GM08714 (cell line): ENCODE results near the gene CAMK2N2.
A peak's percentile ranks its signal among the peaks of the same experiment; 100 is the strongest.

Experiments used
- H3K4me3 ChIP-seq: fragments of 200-500 bp; sonication (Bioruptor generic); 2 replicates; pipeline ENCODE4 v1.5.1; 2014; ENCODE audit warnings: mild to moderate bottlenecking, low read length, inconsistent platforms
- ZNF274 ChIP-seq: IDR thresholded peaks from 2 replicates; pipeline ENCODE4 v1.6.1; 2012; ENCODE audit warnings: mild to moderate bottlenecking, low read depth, low read length

The CAMK2N2 gene

GRCh38 chr3:184239708-184240107 lies 21.6 kb downstream of the CAMK2N2 start:
- TF ChIP-seq ZNF274, result no peak
- no peak overlapping the region for H3K4me3 ChIP-seq

DNA sequence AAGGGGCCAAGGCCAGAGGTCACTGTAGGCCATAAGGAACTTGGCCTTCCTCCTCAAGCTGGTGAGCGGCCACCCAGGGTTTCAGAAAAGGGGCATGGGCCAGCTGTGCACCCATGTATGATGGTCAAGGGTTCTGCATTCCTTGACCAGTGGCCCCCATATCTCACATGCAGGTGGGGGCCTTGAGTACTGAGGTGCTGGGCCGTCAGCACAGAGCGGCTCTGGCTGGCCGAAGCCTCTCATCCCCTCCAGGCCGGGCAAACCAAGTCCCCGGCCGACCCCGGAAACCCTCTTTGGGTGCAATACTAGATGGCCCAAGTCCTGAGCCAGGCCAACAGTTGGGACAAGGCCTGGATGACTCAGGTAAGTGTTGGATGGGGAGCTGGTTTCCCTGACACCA lies 22.1 kb downstream of the CAMK2N2 start:
- no peak for TF ChIP-seq ZNF274
- H3K4me3 ChIP-seq, result no peak overlapping the region

- no peak overlapping the region for H3K4me3 ChIP-seq
- no peak for TF ChIP-seq ZNF274
These were observed 23.0 kb downstream of the CAMK2N2 start for GRCh38 chr3:184238246-184238818.

- no peak overlapping the region for H3K4me3 ChIP-seq
- no peak for TF ChIP-seq ZNF274
These were observed 23.5 kb downstream of the CAMK2N2 start for GRCh38 chr3:184237807-184238206.

DNA sequence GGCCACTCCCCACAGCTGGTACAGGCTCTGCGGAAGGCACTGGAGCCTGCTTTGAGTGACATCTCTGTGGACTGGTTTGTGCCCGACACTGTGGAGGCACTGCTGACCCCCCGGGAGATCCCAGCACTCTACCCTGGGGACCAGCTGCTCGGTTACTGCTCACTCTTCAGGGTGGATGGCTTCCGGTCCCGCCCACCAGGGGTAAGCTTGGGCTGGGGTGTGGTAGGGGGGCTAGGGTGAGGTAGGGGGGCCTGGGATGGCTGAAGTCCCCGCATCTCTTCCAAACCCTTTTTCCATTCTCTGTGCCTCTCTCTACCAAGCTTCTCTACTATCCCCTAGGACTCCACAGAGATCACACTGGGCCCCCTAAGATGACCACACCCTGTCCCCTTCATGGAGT lies 24.1 kb downstream of the CAMK2N2 start:
- no peak overlapping the region for H3K4me3 ChIP-seq
- TF ChIP-seq ZNF274, result no peak

DNA sequence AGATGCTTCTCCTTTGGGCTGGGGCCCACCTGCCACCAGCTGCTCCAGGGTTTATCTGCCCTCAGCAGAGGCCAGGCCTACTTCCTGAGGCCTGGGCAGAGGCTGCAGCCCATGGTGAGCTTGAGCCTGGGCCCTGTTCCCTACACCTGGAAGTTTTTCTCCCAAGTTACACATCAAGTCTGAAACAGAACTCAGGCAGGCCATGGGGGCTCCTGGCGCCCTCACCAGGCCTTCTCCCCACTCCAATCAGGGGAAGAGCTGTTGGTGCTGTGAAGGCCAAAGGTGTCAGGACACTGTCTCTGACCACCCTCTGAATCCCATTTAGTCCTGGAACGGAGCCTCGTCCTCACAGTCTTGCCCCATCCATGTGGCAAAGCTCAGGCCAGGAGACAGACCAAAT lies 24.7 kb downstream of the CAMK2N2 start:
- TF ChIP-seq ZNF274, result no peak
- no peak overlapping the region for H3K4me3 ChIP-seq

DNA sequence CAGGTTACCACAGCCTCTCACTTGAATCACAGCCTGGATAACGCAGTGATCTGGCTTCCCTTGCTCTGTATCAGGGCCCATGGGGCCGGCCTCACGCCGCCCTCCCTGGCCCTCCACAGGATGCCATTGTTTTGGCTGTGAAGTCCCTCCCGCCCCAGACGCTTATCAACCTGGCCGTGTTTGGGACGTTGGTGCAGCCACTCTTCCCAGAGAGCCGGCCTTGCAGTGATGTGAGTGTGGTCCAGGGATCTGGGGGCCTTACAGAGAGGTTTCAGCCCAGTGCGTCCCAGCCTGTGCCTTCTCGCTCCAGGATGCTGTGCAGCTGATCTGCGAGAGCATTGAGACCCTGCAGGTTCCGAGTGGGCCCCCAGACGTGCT lies 25.3 kb downstream of the CAMK2N2 start:
- H3K4me3 ChIP-seq, result no peak overlapping the region
- no peak for TF ChIP-seq ZNF274

- H3K4me3 ChIP-seq, result no peak overlapping the region
- TF ChIP-seq ZNF274, result no peak
These were observed 25.8 kb downstream of the CAMK2N2 start for GRCh38 chr3:184235381-184236032.

GRCh38 chr3:184234671-184235380 lies 26.5 kb downstream of the CAMK2N2 start:
- H3K4me3 ChIP-seq, result no peak overlapping the region
- no peak for TF ChIP-seq ZNF274

GRCh38 chr3:184234224-184234623 lies 27.1 kb downstream of the CAMK2N2 start:
- H3K4me3 ChIP-seq, result no peak overlapping the region
- TF ChIP-seq ZNF274, result no peak

- no peak overlapping the region for H3K4me3 ChIP-seq
- TF ChIP-seq ZNF274, result no peak
These were observed 28.1 kb downstream of the CAMK2N2 start for GRCh38 chr3:184233127-184233843.

GRCh38 chr3:184231671-184232070 lies 29.7 kb downstream of the CAMK2N2 start:
- H3K4me3 ChIP-seq, result no peak overlapping the region
- no peak for TF ChIP-seq ZNF274

DNA sequence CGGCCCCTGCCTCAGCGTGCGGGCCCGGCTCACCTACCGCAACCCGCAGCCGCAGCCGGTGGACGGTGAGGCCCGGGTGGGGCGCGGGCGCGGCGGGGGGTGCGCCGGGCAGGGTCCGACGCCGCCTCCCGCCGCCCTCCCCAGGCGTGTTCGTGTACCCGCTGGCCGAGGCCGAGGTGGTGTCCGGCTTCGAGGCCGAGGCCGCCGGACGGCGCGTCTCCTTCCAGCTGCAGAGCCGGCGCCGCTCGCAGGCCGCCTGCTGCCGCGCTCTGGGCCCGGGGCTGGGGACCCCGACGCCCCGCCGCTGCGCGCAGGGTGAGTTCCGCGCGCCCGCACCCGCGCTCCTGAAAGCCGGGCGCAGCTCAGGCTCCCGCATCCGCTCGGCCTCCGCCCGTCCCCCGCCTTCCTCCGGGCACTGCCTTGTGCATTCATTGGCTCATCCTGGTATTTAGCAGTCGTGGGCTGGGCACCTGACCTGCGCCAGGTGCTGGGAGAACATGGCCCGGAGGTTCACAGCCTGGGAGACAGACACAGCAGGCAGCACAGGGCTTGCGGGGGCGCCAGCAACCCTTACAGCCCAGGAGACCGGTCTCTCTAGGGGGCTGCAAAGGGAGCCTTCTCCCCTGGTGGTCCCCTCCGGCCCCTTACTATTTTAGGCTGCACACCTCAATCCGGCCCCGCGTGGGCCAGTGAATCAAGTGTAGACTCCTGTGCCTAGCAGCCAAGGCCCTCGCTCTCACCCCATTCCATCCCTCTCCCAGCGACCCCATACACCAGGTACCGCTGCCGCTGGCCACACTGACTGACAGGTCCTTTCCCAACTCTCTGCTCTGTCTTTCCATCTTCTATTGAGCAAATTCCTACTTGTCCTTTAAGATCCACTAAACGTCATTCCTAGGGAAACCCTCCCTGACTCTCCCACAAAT lies 30.5 kb downstream of the CAMK2N2 start:
- TF ChIP-seq ZNF274, result no peak
- peak overlapping the region; percentile 10; the same call in 1 of the 2 replicates for H3K4me3 ChIP-seq
